ENCODE results near the gene MLST8.

Gene MLST8

GRCh38 chr16:2188395-2188794 lies 16.9 kb upstream of the MLST8 start:
- no peaks in the 10 kb centered on the region for H3K36me3 ChIP-seq (ENCODE audit: control insufficient read depth, insufficient read depth, low read length)
- no peak overlapping the region for H3K4me3 ChIP-seq (replicated peaks; ENCODE audit: low read depth, low read length)
- TF ChIP-seq CTCF (IDR thresholded peaks at IDR 0.05; ENCODE audit: insufficient read depth, low read length, poor library complexity, severe bottlenecking), result no peak
- DNase-seq (ENCODE audit: extremely low read depth, insufficient read length), result no peak
- H3K27me3 ChIP-seq (replicated peaks; ENCODE audit: control insufficient read depth, insufficient read depth, low read length), result no peaks in the 10 kb centered on the region

GRCh38 chr16:2189252-2189893 lies 15.9 kb upstream of the MLST8 start:
- Histone ChIP-seq H3K4me3 (replicated peaks; ENCODE audit: low read depth, low read length) (no peak overlapping the region), H3K27me3 (replicated peaks; ENCODE audit: control insufficient read depth, insufficient read depth, low read length) (no peaks in the 10 kb centered on the region), H3K36me3 (ENCODE audit: control insufficient read depth, insufficient read depth, low read length) (no peaks in the 10 kb centered on the region)
- DNase-seq (ENCODE audit: extremely low read depth, insufficient read length), result no peak
- no peak for TF ChIP-seq CTCF (IDR thresholded peaks at IDR 0.05; ENCODE audit: insufficient read depth, low read length, poor library complexity, severe bottlenecking)

GRCh38 chr16:2190002-2190658 lies 15.1 kb upstream of the MLST8 start:
- no peaks in the 10 kb centered on the region; the same call in 1 of the 2 replicates for H3K27me3 ChIP-seq (replicated peaks; ENCODE audit: control insufficient read depth, insufficient read depth, low read length)
- no peaks in the 10 kb centered on the region for H3K36me3 ChIP-seq (ENCODE audit: control insufficient read depth, insufficient read depth, low read length)
- no peak for DNase-seq (ENCODE audit: extremely low read depth, insufficient read length)
- H3K4me3 ChIP-seq (replicated peaks; ENCODE audit: low read depth, low read length), result no peak overlapping the region
- TF ChIP-seq CTCF (IDR thresholded peaks at IDR 0.05; ENCODE audit: insufficient read depth, low read length, poor library complexity, severe bottlenecking), result no peak

- Histone ChIP-seq H3K4me3 (replicated peaks; ENCODE audit: low read depth, low read length) (no peak overlapping the region), H3K27me3 (replicated peaks; ENCODE audit: control insufficient read depth, insufficient read depth, low read length) (no peaks in the 10 kb centered on the region; the same call in 1 of the 2 replicates), H3K36me3 (ENCODE audit: control insufficient read depth, insufficient read depth, low read length) (no peaks in the 10 kb centered on the region)
- no peak for TF ChIP-seq CTCF (IDR thresholded peaks at IDR 0.05; ENCODE audit: insufficient read depth, low read length, poor library complexity, severe bottlenecking)
- DNase-seq (ENCODE audit: extremely low read depth, insufficient read length), result no peak
Observed at GRCh38 chr16:2190659-2191445, 14.4 kb upstream of the MLST8 start.

- no peaks in the 10 kb centered on the region for H3K36me3 ChIP-seq (ENCODE audit: control insufficient read depth, insufficient read depth, low read length)
Observed at GRCh38 chr16:2191446-2191706, 13.9 kb upstream of the MLST8 start.

More at GRCh38 chr16:2191446-2191706, 13.9 kb upstream of the MLST8 start:
- TF ChIP-seq CTCF (IDR thresholded peaks at IDR 0.05; ENCODE audit: insufficient read depth, low read length, poor library complexity, severe bottlenecking), result no peak
- H3K27me3 ChIP-seq (replicated peaks; ENCODE audit: control insufficient read depth, insufficient read depth, low read length), result no peaks in the 10 kb centered on the region; the same call in 1 of the 2 replicates
- no peak overlapping the region for H3K4me3 ChIP-seq (replicated peaks; ENCODE audit: low read depth, low read length)
- no peak for DNase-seq (ENCODE audit: extremely low read depth, insufficient read length)
